HEK293 (cell line): ENCODE data around the gene PNKD.

ENCODE experiments used
- CTCF ChIA-PET: fragments of 350-600 bp; formaldehyde crosslinking; extraction: SDS; loops from one replicate; lab custom pipeline; 2021; ENCODE audit warnings: antibody characterized with exemption; lab: Yijun Ruan, JAX
- POLR2A ChIA-PET: fragments of 300-600 bp; formaldehyde crosslinking; extraction: SDS; loops from one replicate; lab custom pipeline; 2020; ENCODE audit warnings: antibody characterized with exemption, inconsistent platforms; lab: Yijun Ruan, JAX
- H3K27ac ChIP-seq: fragments of 200-500 bp; sonication (Bioruptor generic); 2 replicates; pipeline ENCODE4 v1.5.1; 2014; ENCODE audit warnings: low read depth, low read length, control low read depth, inconsistent platforms; ENCODE audit errors: extremely low read depth
- H3K36me3 ChIP-seq, 2 experiments: fragments of 200-500 bp in 1 of 2; sonication (Bioruptor generic) in 1 of 2; 1 replicate in 1 of 2; 2 replicates in 1 of 2; pipeline ENCODE4 v1.5.1; 2014 to 2017; ENCODE audit warnings: inconsistent platforms in 2 of 2, low read length in 2 of 2; ENCODE audit not compliant: control insufficient read depth in 2 of 2, insufficient read depth in 1 of 2
- H3K4me1 ChIP-seq: fragments of 200-500 bp; sonication (Bioruptor generic); 2 replicates; pipeline ENCODE4 v1.5.1; 2014; ENCODE audit warnings: mild to moderate bottlenecking, low read length, inconsistent platforms; ENCODE audit not compliant: control insufficient read depth, insufficient read depth
- H3K4me3 ChIP-seq: 2 replicates; pipeline ENCODE4 v1.5.1; 2011; ENCODE audit warnings: low read depth, mild to moderate bottlenecking, control low read depth, low read length, moderate library complexity
- H3K9me3 ChIP-seq: fragments of 200-500 bp; sonication (Bioruptor generic); 2 replicates; pipeline ENCODE4 v1.5.1; 2014; ENCODE audit warnings: low read depth, low read length, inconsistent platforms; ENCODE audit not compliant: control insufficient read depth, insufficient read depth
- HOXA7 ChIP-seq: sonication (generic); formaldehyde crosslinking; IDR thresholded peaks from 2 replicates; pipeline ENCODE4 v1.8.1; 2022; ENCODE audit warnings: missing genetic modification reagents, borderline replicate concordance
- KLF8 ChIP-seq: fragments of 450-650 bp; formaldehyde crosslinking; IDR thresholded peaks from 2 replicates; pipeline ENCODE4 v1.5.1; 2016; ENCODE audit warnings: missing biosample characterization, missing genetic modification characterization
- MEIS1 ChIP-seq: sonication (generic); formaldehyde crosslinking; IDR thresholded peaks from 2 replicates; pipeline ENCODE4 v1.8.1; 2022; ENCODE audit warnings: missing genetic modification reagents, mild to moderate bottlenecking, borderline replicate concordance
- MYNN ChIP-seq: fragments of 450-650 bp; formaldehyde crosslinking; IDR thresholded peaks from 2 replicates; pipeline ENCODE4 v1.5.1; 2016; ENCODE audit warnings: missing biosample characterization, missing genetic modification characterization, borderline replicate concordance
- WT1 ChIP-seq: fragments of 450-650 bp; formaldehyde crosslinking; IDR thresholded peaks from 2 replicates; pipeline ENCODE4 v1.5.1; 2016; ENCODE audit warnings: missing biosample characterization, missing genetic modification characterization
- ZBTB1 ChIP-seq: fragments of 450-650 bp; formaldehyde crosslinking; IDR thresholded peaks from 2 replicates; pipeline ENCODE4 v1.5.1; 2016; ENCODE audit warnings: missing biosample characterization, missing genetic modification characterization
- ZBTB21 ChIP-seq: fragments of 450-650 bp; formaldehyde crosslinking; IDR thresholded peaks from 2 replicates; pipeline ENCODE4 v1.5.1; 2017; ENCODE audit warnings: missing biosample characterization, missing genetic modification characterization
- ZNF138 ChIP-seq: fragments of 450-650 bp; formaldehyde crosslinking; IDR thresholded peaks from 2 replicates; pipeline ENCODE4 v1.5.1; 2016; ENCODE audit warnings: missing biosample characterization, missing genetic modification characterization, borderline replicate concordance
- ZNF214 ChIP-seq: fragments of 450-650 bp; formaldehyde crosslinking; IDR thresholded peaks from 2 replicates; pipeline ENCODE4 v1.5.1; 2017; ENCODE audit warnings: missing biosample characterization, mild to moderate bottlenecking, missing genetic modification characterization, borderline replicate concordance
- ZNF239 ChIP-seq: fragments of 450-650 bp; formaldehyde crosslinking; IDR thresholded peaks from 2 replicates; pipeline ENCODE4 v1.5.1; 2016; ENCODE audit warnings: missing biosample characterization, missing genetic modification characterization
- ZNF248 ChIP-seq: fragments of 450-650 bp; formaldehyde crosslinking; IDR thresholded peaks from 2 replicates; pipeline ENCODE4 v1.5.1; 2017; ENCODE audit warnings: missing biosample characterization, missing genetic modification characterization
- ZNF335 ChIP-seq: fragments of 450-650 bp; formaldehyde crosslinking; conservative IDR thresholded peaks from 2 replicates; pipeline ENCODE4 v1.5.1; 2016; ENCODE audit warnings: missing biosample characterization, missing genetic modification characterization
- ZNF423 ChIP-seq: fragments of 450-650 bp; formaldehyde crosslinking; IDR thresholded peaks from 2 replicates; pipeline ENCODE4 v1.5.1; 2016; ENCODE audit warnings: missing biosample characterization, missing genetic modification characterization
- ZNF549 ChIP-seq: fragments of 450-650 bp; IDR thresholded peaks from 2 replicates; pipeline ENCODE4 v1.5.1; 2018; ENCODE audit warnings: missing biosample characterization, missing genetic modification characterization, mild to moderate bottlenecking, inconsistent platforms, moderate library complexity
- ZNF791 ChIP-seq: fragments of 450-650 bp; formaldehyde crosslinking; IDR thresholded peaks from 2 replicates; pipeline ENCODE4 v1.5.1; 2016; ENCODE audit warnings: missing biosample characterization, missing genetic modification characterization
- TF ChIP-seq, protein P1 (sequence below): fragments of 450-650 bp; formaldehyde crosslinking; IDR thresholded peaks from 2 replicates; pipeline ENCODE4 v1.5.1; 2016; ENCODE audit warnings: missing biosample characterization, missing genetic modification characterization, borderline replicate concordance
- TF ChIP-seq, protein P2 (sequence below): fragments of 450-650 bp; formaldehyde crosslinking; IDR thresholded peaks from 2 replicates; pipeline ENCODE4 v1.5.1; 2016; ENCODE audit warnings: missing biosample characterization, missing genetic modification characterization, low read depth
- TF ChIP-seq, protein P3 (sequence below): fragments of 450-650 bp; formaldehyde crosslinking; conservative IDR thresholded peaks from 2 replicates; pipeline ENCODE4 v1.5.1; 2016; ENCODE audit warnings: low read depth, missing biosample characterization, missing genetic modification characterization
- TF ChIP-seq, protein P4 (sequence below): fragments of 450-650 bp; formaldehyde crosslinking; IDR thresholded peaks from 2 replicates; pipeline ENCODE4 v1.5.1; 2016; ENCODE audit warnings: missing biosample characterization, missing genetic modification characterization
- TF ChIP-seq, protein P5 (sequence below): fragments of 450-650 bp; formaldehyde crosslinking; IDR thresholded peaks from 2 replicates; pipeline ENCODE4 v1.5.1; 2016; ENCODE audit warnings: missing biosample characterization, missing genetic modification characterization

The PNKD gene

DNA sequence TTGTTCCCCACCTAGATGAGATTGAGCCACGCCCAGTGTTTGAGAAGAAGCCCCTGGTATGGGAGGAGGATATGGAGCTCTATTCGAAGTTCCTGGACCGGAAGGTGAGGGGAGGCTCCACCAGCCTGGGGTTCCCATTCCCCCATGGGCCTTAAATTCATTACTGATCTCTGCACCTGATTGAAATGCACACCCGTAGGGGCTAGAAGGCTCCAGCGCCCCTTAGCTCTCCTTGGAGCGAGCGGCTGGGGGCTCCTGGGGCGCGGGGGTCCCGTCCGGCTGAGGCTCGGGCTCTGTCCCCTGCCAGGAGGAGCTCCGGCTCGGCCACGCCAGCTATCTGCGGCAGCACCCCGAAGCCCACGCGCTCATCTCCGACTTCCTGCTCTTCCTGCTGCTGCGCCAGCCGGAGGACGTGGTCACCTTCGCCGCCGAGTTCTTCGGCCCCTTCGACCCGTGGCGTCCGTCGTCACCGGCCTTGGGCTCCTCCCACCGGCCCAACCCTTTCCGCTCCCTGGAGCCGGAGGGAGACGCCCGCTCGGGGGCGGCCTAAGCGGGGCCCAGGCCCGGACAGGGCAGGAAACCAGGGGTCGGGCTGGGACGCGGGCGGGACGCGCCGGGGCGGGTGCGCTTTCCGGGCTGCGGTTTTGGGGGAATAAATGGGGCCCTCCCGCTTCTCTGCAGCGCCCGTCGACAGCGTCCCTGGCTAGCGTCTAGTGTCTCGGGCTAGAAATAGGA is 97.3 kb downstream of the PNKD start (continued):
- TF ChIP-seq, protein P1, sequence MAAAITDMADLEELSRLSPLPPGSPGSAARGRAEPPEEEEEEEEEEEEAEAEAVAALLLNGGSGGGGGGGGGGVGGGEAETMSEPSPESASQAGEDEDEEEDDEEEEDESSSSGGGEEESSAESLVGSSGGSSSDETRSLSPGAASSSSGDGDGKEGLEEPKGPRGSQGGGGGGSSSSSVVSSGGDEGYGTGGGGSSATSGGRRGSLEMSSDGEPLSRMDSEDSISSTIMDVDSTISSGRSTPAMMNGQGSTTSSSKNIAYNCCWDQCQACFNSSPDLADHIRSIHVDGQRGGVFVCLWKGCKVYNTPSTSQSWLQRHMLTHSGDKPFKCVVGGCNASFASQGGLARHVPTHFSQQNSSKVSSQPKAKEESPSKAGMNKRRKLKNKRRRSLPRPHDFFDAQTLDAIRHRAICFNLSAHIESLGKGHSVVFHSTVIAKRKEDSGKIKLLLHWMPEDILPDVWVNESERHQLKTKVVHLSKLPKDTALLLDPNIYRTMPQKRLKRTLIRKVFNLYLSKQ (tag by site-specific recombination): no peak
- no peak for TF ChIP-seq ZNF791 (tag by site-specific recombination)
- TF ChIP-seq, all 188 proteins: peak for 0

DNA sequence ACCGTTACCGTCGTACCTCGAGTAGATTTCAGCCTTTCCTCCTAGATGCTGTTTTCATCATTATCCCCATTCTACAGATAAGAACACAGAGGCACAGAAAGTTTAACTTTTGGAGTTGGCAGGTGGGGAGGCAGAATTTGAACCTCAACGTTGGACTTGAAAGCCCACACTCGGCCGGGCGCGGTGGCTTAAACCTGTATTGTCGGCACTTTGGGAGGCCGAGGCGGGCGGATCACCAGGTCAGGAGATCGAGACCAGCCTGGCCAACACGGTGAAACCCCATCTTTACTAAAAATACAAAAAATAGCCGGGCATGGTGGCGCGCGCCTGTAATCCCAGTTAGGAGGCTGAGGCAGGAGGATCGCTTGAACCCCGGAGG is 97.8 kb downstream of the PNKD start:
- TF ChIP-seq ZNF335 (tag by site-specific recombination) (no peak), WT1 (no peak), ZBTB1 (no peak), MYNN (no peak), ZNF138 (tag by site-specific recombination) (no peak), HOXA7 (CRISPR knock-in tag) (no peak), KLF8 (tag by site-specific recombination) (no peak), ZNF549 (tag by site-specific recombination) (no peak), ZNF214 (tag by site-specific recombination) (no peak), ZBTB21 (tag by site-specific recombination) (no peak)
- TF ChIP-seq, protein P2, sequence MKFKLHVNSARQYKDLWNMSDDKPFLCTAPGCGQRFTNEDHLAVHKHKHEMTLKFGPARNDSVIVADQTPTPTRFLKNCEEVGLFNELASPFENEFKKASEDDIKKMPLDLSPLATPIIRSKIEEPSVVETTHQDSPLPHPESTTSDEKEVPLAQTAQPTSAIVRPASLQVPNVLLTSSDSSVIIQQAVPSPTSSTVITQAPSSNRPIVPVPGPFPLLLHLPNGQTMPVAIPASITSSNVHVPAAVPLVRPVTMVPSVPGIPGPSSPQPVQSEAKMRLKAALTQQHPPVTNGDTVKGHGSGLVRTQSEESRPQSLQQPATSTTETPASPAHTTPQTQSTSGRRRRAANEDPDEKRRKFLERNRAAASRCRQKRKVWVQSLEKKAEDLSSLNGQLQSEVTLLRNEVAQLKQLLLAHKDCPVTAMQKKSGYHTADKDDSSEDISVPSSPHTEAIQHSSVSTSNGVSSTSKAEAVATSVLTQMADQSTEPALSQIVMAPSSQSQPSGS: no peak
- TF ChIP-seq, protein P3, sequence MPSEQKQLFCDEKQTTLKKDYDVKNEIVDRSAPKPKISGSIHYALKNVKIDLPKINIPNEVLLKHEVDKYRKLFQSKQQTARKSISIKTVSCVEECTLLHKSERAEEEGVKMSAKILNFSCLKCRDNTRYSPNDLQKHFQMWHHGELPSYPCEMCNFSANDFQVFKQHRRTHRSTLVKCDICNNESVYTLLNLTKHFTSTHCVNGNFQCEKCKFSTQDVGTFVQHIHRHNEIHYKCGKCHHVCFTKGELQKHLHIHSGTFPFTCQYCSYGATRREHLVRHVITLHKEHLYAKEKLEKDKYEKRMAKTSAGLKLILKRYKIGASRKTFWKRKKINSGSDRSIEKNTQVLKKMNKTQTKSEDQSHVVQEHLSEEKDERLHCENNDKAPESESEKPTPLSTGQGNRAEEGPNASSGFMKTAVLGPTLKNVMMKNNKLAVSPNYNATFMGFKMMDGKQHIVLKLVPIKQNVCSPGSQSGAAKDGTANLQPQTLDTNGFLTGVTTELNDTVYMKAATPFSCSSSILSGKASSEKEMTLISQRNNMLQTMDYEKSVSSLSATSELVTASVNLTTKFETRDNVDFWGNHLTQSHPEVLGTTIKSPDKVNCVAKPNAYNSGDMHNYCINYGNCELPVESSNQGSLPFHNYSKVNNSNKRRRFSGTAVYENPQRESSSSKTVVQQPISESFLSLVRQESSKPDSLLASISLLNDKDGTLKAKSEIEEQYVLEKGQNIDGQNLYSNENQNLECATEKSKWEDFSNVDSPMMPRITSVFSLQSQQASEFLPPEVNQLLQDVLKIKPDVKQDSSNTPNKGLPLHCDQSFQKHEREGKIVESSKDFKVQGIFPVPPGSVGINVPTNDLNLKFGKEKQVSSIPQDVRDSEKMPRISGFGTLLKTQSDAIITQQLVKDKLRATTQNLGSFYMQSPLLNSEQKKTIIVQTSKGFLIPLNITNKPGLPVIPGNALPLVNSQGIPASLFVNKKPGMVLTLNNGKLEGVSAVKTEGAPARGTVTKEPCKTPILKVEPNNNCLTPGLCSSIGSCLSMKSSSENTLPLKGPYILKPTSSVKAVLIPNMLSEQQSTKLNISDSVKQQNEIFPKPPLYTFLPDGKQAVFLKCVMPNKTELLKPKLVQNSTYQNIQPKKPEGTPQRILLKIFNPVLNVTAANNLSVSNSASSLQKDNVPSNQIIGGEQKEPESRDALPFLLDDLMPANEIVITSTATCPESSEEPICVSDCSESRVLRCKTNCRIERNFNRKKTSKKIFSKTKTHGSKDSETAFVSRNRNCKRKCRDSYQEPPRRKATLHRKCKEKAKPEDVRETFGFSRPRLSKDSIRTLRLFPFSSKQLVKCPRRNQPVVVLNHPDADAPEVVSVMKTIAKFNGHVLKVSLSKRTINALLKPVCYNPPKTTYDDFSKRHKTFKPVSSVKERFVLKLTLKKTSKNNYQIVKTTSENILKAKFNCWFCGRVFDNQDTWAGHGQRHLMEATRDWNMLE (tag by site-specific recombination): no peak
- no peak overlapping the region for H3K27ac ChIP-seq
- CTCF ChIA-PET: interaction anchor here (0.6 kb wide), 1 partner anchor 29 kb away, joined by 3 read pairs; no protein-coding TSS in a partner anchor
- H3K36me3 ChIP-seq: no peaks in the 10 kb centered on the region
- no peak overlapping the region for H3K4me3 ChIP-seq
- POLR2A ChIA-PET: no interaction called here
- no peaks in the 10 kb centered on the region for H3K4me1 ChIP-seq
- H3K9me3 ChIP-seq: no peaks in the 10 kb centered on the region

DNA sequence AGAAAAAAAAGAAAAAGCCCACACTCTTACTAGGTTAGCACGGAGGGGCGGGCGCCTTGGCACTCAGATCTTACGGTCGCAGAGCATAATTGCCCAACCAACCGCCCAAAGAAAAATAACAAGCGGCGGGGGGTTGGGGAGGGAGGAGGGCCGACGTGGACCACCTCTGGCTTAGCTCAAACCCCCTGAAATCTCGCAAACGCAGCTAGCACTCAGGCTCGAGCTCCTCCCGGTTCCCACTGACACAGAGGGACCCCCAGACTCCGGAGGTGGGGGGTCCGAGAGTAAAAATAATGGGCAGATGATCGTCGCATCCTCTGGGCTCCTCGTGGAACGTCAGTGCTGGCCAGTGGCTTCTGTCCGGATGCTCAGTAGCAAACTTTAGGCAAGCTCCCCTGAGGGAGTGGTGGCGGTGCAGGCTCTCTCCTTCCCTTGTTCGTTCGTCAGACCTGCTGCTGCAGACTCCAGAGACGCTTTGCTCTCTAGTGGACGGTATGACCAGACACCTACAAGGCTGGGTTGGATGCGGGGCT is 98.4 kb downstream of the PNKD start:
- no peaks in the 10 kb centered on the region for H3K9me3 ChIP-seq
- H3K27ac ChIP-seq: no peak overlapping the region
- ChIA-PET CTCF (interaction anchor here (0.6 kb wide), 1 partner anchor 28 kb away, joined by 3 read pairs; no protein-coding TSS in a partner anchor), POLR2A (no interaction called here)
- no peak overlapping the region for H3K4me3 ChIP-seq
- no peaks in the 10 kb centered on the region for H3K36me3 ChIP-seq
- no peaks in the 10 kb centered on the region for H3K4me1 ChIP-seq
- TF ChIP-seq MEIS1 (CRISPR knock-in tag) (no peak), ZNF423 (tag by site-specific recombination) (no peak), ZNF239 (tag by site-specific recombination) (no peak), ZNF248 (tag by site-specific recombination) (no peak)
- TF ChIP-seq, protein P4, sequence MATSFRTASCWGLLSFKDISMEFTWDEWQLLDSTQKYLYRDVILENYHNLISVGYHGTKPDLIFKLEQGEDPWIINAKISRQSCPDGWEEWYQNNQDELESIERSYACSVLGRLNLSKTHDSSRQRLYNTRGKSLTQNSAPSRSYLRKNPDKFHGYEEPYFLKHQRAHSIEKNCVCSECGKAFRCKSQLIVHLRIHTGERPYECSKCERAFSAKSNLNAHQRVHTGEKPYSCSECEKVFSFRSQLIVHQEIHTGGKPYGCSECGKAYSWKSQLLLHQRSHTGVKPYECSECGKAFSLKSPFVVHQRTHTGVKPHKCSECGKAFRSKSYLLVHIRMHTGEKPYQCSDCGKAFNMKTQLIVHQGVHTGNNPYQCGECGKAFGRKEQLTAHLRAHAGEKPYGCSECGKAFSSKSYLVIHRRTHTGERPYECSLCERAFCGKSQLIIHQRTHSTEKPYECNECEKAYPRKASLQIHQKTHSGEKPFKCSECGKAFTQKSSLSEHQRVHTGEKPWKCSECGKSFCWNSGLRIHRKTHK (tag by site-specific recombination): no peak
- TF ChIP-seq, protein P5, sequence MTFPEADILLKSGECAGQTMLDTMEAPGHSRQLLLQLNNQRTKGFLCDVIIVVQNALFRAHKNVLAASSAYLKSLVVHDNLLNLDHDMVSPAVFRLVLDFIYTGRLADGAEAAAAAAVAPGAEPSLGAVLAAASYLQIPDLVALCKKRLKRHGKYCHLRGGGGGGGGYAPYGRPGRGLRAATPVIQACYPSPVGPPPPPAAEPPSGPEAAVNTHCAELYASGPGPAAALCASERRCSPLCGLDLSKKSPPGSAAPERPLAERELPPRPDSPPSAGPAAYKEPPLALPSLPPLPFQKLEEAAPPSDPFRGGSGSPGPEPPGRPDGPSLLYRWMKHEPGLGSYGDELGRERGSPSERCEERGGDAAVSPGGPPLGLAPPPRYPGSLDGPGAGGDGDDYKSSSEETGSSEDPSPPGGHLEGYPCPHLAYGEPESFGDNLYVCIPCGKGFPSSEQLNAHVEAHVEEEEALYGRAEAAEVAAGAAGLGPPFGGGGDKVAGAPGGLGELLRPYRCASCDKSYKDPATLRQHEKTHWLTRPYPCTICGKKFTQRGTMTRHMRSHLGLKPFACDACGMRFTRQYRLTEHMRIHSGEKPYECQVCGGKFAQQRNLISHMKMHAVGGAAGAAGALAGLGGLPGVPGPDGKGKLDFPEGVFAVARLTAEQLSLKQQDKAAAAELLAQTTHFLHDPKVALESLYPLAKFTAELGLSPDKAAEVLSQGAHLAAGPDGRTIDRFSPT (tag by site-specific recombination): no peak
